WTC11 (cell line): Measurements from ENCODE around the gene TRPV5.

Source experiments
- TF ChIP-seq, protein P1 (sequence below): sonication (generic); formaldehyde crosslinking; IDR thresholded peaks from 2 replicates; pipeline ENCODE4 v1.8.0; 2022; ENCODE audit warnings: missing genetic modification reagents
- TF ChIP-seq, protein P2 (sequence below): fragments of 200-600 bp; IDR thresholded peaks from 2 replicates; pipeline ENCODE4 v1.8.0; 2022; ENCODE audit warnings: antibody characterized with exemption
- TF ChIP-seq, protein P3 (sequence below): sonication (generic); formaldehyde crosslinking; IDR thresholded peaks from 2 replicates; pipeline ENCODE4 v1.8.0; 2022; ENCODE audit warnings: mild to moderate bottlenecking, missing genetic modification reagents
- TF ChIP-seq, protein P4 (sequence below): sonication (generic); formaldehyde crosslinking; IDR thresholded peaks from 2 replicates; pipeline ENCODE4 v1.8.1; 2023; ENCODE audit warnings: mild to moderate bottlenecking, missing genetic modification reagents, borderline replicate concordance

DNA sequence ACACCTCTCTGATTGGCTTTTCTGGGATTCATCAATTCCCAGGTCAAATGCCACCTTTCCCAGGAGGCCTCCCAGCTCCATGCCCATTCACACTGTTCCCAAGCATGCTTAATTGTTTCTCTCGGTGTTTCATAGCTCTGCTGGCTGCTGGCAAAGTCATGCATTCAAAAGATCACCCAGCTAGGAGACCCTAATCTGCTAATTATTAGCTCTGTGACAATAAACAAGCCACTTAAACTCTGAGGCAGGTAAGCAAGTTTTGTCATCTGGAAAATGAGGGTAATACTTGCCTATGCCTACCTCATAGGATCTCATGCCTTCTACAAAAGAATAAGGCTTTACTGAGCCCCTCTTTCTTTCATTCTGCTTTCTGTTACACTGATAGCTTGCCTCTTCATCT, 29.4 kb upstream of the TRPV5 start:
- TF ChIP-seq, protein P1, sequence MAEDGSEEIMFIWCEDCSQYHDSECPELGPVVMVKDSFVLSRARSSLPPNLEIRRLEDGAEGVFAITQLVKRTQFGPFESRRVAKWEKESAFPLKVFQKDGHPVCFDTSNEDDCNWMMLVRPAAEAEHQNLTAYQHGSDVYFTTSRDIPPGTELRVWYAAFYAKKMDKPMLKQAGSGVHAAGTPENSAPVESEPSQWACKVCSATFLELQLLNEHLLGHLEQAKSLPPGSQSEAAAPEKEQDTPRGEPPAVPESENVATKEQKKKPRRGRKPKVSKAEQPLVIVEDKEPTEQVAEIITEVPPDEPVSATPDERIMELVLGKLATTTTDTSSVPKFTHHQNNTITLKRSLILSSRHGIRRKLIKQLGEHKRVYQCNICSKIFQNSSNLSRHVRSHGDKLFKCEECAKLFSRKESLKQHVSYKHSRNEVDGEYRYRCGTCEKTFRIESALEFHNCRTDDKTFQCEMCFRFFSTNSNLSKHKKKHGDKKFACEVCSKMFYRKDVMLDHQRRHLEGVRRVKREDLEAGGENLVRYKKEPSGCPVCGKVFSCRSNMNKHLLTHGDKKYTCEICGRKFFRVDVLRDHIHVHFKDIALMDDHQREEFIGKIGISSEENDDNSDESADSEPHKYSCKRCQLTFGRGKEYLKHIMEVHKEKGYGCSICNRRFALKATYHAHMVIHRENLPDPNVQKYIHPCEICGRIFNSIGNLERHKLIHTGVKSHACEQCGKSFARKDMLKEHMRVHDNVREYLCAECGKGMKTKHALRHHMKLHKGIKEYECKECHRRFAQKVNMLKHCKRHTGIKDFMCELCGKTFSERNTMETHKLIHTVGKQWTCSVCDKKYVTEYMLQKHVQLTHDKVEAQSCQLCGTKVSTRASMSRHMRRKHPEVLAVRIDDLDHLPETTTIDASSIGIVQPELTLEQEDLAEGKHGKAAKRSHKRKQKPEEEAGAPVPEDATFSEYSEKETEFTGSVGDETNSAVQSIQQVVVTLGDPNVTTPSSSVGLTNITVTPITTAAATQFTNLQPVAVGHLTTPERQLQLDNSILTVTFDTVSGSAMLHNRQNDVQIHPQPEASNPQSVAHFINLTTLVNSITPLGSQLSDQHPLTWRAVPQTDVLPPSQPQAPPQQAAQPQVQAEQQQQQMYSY (CRISPR knock-in tag) = no peak
- TF ChIP-seq, protein P2, sequence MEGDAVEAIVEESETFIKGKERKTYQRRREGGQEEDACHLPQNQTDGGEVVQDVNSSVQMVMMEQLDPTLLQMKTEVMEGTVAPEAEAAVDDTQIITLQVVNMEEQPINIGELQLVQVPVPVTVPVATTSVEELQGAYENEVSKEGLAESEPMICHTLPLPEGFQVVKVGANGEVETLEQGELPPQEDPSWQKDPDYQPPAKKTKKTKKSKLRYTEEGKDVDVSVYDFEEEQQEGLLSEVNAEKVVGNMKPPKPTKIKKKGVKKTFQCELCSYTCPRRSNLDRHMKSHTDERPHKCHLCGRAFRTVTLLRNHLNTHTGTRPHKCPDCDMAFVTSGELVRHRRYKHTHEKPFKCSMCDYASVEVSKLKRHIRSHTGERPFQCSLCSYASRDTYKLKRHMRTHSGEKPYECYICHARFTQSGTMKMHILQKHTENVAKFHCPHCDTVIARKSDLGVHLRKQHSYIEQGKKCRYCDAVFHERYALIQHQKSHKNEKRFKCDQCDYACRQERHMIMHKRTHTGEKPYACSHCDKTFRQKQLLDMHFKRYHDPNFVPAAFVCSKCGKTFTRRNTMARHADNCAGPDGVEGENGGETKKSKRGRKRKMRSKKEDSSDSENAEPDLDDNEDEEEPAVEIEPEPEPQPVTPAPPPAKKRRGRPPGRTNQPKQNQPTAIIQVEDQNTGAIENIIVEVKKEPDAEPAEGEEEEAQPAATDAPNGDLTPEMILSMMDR = no peak
- TF ChIP-seq, protein P3, sequence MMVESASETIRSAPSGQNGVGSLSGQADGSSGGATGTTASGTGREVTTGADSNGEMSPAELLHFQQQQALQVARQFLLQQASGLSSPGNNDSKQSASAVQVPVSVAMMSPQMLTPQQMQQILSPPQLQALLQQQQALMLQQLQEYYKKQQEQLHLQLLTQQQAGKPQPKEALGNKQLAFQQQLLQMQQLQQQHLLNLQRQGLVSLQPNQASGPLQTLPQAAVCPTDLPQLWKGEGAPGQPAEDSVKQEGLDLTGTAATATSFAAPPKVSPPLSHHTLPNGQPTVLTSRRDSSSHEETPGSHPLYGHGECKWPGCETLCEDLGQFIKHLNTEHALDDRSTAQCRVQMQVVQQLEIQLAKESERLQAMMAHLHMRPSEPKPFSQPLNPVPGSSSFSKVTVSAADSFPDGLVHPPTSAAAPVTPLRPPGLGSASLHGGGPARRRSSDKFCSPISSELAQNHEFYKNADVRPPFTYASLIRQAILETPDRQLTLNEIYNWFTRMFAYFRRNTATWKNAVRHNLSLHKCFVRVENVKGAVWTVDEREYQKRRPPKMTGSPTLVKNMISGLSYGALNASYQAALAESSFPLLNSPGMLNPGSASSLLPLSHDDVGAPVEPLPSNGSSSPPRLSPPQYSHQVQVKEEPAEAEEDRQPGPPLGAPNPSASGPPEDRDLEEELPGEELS = no peak
- TF ChIP-seq, protein P4, sequence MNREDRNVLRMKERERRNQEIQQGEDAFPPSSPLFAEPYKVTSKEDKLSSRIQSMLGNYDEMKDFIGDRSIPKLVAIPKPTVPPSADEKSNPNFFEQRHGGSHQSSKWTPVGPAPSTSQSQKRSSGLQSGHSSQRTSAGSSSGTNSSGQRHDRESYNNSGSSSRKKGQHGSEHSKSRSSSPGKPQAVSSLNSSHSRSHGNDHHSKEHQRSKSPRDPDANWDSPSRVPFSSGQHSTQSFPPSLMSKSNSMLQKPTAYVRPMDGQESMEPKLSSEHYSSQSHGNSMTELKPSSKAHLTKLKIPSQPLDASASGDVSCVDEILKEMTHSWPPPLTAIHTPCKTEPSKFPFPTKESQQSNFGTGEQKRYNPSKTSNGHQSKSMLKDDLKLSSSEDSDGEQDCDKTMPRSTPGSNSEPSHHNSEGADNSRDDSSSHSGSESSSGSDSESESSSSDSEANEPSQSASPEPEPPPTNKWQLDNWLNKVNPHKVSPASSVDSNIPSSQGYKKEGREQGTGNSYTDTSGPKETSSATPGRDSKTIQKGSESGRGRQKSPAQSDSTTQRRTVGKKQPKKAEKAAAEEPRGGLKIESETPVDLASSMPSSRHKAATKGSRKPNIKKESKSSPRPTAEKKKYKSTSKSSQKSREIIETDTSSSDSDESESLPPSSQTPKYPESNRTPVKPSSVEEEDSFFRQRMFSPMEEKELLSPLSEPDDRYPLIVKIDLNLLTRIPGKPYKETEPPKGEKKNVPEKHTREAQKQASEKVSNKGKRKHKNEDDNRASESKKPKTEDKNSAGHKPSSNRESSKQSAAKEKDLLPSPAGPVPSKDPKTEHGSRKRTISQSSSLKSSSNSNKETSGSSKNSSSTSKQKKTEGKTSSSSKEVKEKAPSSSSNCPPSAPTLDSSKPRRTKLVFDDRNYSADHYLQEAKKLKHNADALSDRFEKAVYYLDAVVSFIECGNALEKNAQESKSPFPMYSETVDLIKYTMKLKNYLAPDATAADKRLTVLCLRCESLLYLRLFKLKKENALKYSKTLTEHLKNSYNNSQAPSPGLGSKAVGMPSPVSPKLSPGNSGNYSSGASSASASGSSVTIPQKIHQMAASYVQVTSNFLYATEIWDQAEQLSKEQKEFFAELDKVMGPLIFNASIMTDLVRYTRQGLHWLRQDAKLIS (CRISPR knock-in tag) = no peak
